Karpas-422 (cell line): ENCODE results near the gene TOX2. TPM values are rescaled to one million over a fixed set of nuclear protein-coding genes. Genes with fewer than 3 reads are reported as not detected.
A peak's percentile ranks its signal among the peaks of the same experiment; 100 is the strongest.

Experiments
- DNase-seq: peaks from one replicate; pipeline ENCODE4 v3.0.0-alpha.2; 2015
- H2AFZ ChIP-seq: fragments of 200-600 bp; sonication (generic); 2 replicates; pipeline ENCODE4 v1.6.1; 2014; ENCODE audit warnings: antibody characterized with exemption, low read length, mixed read lengths
- H3K27ac ChIP-seq: fragments of 200-600 bp; sonication (generic); 2 replicates; pipeline ENCODE4 v1.5.1; 2014; ENCODE audit warnings: mild to moderate bottlenecking, low read length, moderate library complexity
- H3K27me3 ChIP-seq: fragments of 200-600 bp; sonication (generic); 2 replicates; pipeline ENCODE4 v1.6.1; 2014; ENCODE audit warnings: low read length, mixed read lengths
- H3K36me3 ChIP-seq: fragments of 200-600 bp; sonication (generic); 2 replicates; pipeline ENCODE4 v1.6.1; 2014; ENCODE audit warnings: low read length, mixed read lengths; ENCODE audit not compliant: insufficient read depth
- H3K4me1 ChIP-seq: fragments of 200-600 bp; sonication (generic); 2 replicates; pipeline ENCODE4 v1.6.1; 2014; ENCODE audit warnings: mild to moderate bottlenecking, low read length, mixed read lengths
- H3K4me2 ChIP-seq: fragments of 200-600 bp; sonication (generic); 2 replicates; pipeline ENCODE4 v1.6.1; 2014; ENCODE audit warnings: low read length, low read depth, mild to moderate bottlenecking; ENCODE audit not compliant: poor library complexity, severe bottlenecking
- H3K4me3 ChIP-seq: fragments of 200-600 bp; sonication (generic); 2 replicates; pipeline ENCODE4 v1.5.1; 2014; ENCODE audit warnings: mild to moderate bottlenecking, antibody characterized with exemption, low read length, mixed read lengths
- H3K79me2 ChIP-seq: fragments of 200-600 bp; sonication (generic); 2 replicates; pipeline ENCODE4 v1.6.1; 2014; ENCODE audit warnings: mild to moderate bottlenecking, low read length, mixed read lengths
- H3K9ac ChIP-seq: fragments of 200-600 bp; sonication (generic); 2 replicates; pipeline ENCODE4 v1.6.0; 2014; ENCODE audit warnings: low read length
- H3K9me2 ChIP-seq: fragments of 200-600 bp; sonication (generic), shearing (Covaris generic); replicated peaks from 2 replicates; pipeline ENCODE4 v1.6.0; 2014; ENCODE audit warnings: mild to moderate bottlenecking, low read length, moderate library complexity; ENCODE audit not compliant: insufficient read depth
- H3K9me3 ChIP-seq: fragments of 300-700, 200-600 bp; sonication (generic); 2 replicates; pipeline ENCODE4 v1.6.1; 2014; ENCODE audit warnings: low read length, mixed read lengths
- H4K20me1 ChIP-seq: fragments of 200-600 bp; sonication (generic); 2 replicates; pipeline ENCODE4 v1.6.1; 2014; ENCODE audit warnings: mild to moderate bottlenecking, antibody characterized with exemption, low read length, low read depth; ENCODE audit not compliant: insufficient read depth
- total RNA-seq: library from RNA; depleted of rRNA; stranded (reverse); fragments of >200 nt; shearing (Covaris generic); gene quantifications from 2 replicates; pipeline ENCODE4 v1.2.3, GENCODE V29; 2014; ENCODE audit warnings: low replicate concordance

Gene TOX2
- total RNA-seq, 1 experiment from 2014 or later: 42.9 TPM

- Histone ChIP-seq H3K9me2 (no peaks in the 10 kb centered on the region), H4K20me1 (no peaks in the 10 kb centered on the region), H3K9ac (no peak overlapping the region), H3K79me2 (no peaks in the 10 kb centered on the region), H3K36me3 (peaks cover 19% of the 10 kb centered on the region; the same call in 1 of the 2 replicates), H3K27me3 (no peaks in the 10 kb centered on the region), H3K4me2 (no peak overlapping the region), H2AFZ (no peak overlapping the region), H3K4me3 (no peak overlapping the region), H3K27ac (no peak overlapping the region), H3K4me1 (peaks cover 28% of the 10 kb centered on the region), H3K9me3 (no peaks in the 10 kb centered on the region)
- no peak for DNase-seq
Observed at GRCh38 chr20:44068316-44069201, 153.9 kb downstream of the TOX2 start.

GRCh38 chr20:44069203-44070011 is 154.8 kb downstream of the TOX2 start:
- Histone ChIP-seq H3K9ac (no peak overlapping the region), H3K9me3 (no peaks in the 10 kb centered on the region), H4K20me1 (no peaks in the 10 kb centered on the region), H2AFZ (no peak overlapping the region), H3K4me3 (no peak overlapping the region), H3K27me3 (no peaks in the 10 kb centered on the region), H3K9me2 (no peaks in the 10 kb centered on the region), H3K4me1 (peaks cover 36% of the 10 kb centered on the region), H3K27ac (no peak overlapping the region), H3K79me2 (no peaks in the 10 kb centered on the region), H3K4me2 (no peak overlapping the region), H3K36me3 (peaks cover 19% of the 10 kb centered on the region; the same call in 1 of the 2 replicates)
- no peak for DNase-seq

- Histone ChIP-seq H2AFZ (no peak overlapping the region), H3K4me1 (peaks cover 39% of the 10 kb centered on the region)
Observed at GRCh38 chr20:44070139-44070900, 155.7 kb downstream of the TOX2 start.

GRCh38 chr20:44071057-44071456 is 156.4 kb downstream of the TOX2 start:
- H4K20me1 ChIP-seq: no peaks in the 10 kb centered on the region
- H3K27ac ChIP-seq: no peak overlapping the region
- no peak overlapping the region for H3K4me3 ChIP-seq
- H3K4me1 ChIP-seq: peaks cover 42% of the 10 kb centered on the region
- no peaks in the 10 kb centered on the region for H3K27me3 ChIP-seq
- H3K36me3 ChIP-seq: peaks cover 22% of the 10 kb centered on the region; the same call in 1 of the 2 replicates
- H3K9me2 ChIP-seq: no peaks in the 10 kb centered on the region
- no peak for DNase-seq
- no peaks in the 10 kb centered on the region for H3K9me3 ChIP-seq
- no peak overlapping the region for H3K4me2 ChIP-seq
- no peaks in the 10 kb centered on the region for H3K79me2 ChIP-seq
- no peak overlapping the region for H2AFZ ChIP-seq
- no peak overlapping the region for H3K9ac ChIP-seq

More at GRCh38 chr20:44070139-44070900, 155.7 kb downstream of the TOX2 start:
- Histone ChIP-seq H3K9me3 (no peaks in the 10 kb centered on the region), H4K20me1 (no peaks in the 10 kb centered on the region), H3K27me3 (no peaks in the 10 kb centered on the region), H3K79me2 (no peaks in the 10 kb centered on the region), H3K27ac (no peak overlapping the region), H3K4me2 (no peak overlapping the region), H3K4me3 (no peak overlapping the region), H3K9ac (no peak overlapping the region), H3K36me3 (peaks cover 23% of the 10 kb centered on the region; the same call in 1 of the 2 replicates), H3K9me2 (no peaks in the 10 kb centered on the region)
- DNase-seq: no peak

- no peaks in the 10 kb centered on the region for H3K9me3 ChIP-seq
- H3K79me2 ChIP-seq: no peaks in the 10 kb centered on the region
- no peak overlapping the region for H3K9ac ChIP-seq
- H3K36me3 ChIP-seq: peaks cover 19% of the 10 kb centered on the region; the same call in 1 of the 2 replicates
- H3K27ac ChIP-seq: no peak overlapping the region
- no peaks in the 10 kb centered on the region for H4K20me1 ChIP-seq
- H3K27me3 ChIP-seq: no peaks in the 10 kb centered on the region
- no peak overlapping the region for H2AFZ ChIP-seq
- DNase-seq: no peak
- no peak overlapping the region for H3K4me3 ChIP-seq
- no peaks in the 10 kb centered on the region for H3K9me2 ChIP-seq
- peaks cover 42% of the 10 kb centered on the region for H3K4me1 ChIP-seq
- no peak overlapping the region for H3K4me2 ChIP-seq
Observed at GRCh38 chr20:44071526-44072111, 157.0 kb downstream of the TOX2 start.

GRCh38 chr20:44072384-44072783 is 157.7 kb downstream of the TOX2 start:
- Histone ChIP-seq H3K9me2 (no peaks in the 10 kb centered on the region), H4K20me1 (no peaks in the 10 kb centered on the region), H3K4me2 (no peak overlapping the region), H3K4me3 (no peak overlapping the region), H3K27me3 (no peaks in the 10 kb centered on the region), H2AFZ (no peak overlapping the region), H3K27ac (peak overlapping the region; percentile 21; the same call in 1 of the 2 replicates), H3K4me1 (peaks cover 42% of the 10 kb centered on the region), H3K9ac (no peak overlapping the region), H3K9me3 (no peaks in the 10 kb centered on the region), H3K36me3 (peaks cover 19% of the 10 kb centered on the region; the same call in 1 of the 2 replicates), H3K79me2 (no peaks in the 10 kb centered on the region)
- DNase-seq: no peak

- Histone ChIP-seq H3K9me3 (no peaks in the 10 kb centered on the region), H3K27me3 (no peaks in the 10 kb centered on the region), H3K9ac (no peak overlapping the region), H3K79me2 (no peaks in the 10 kb centered on the region), H3K4me1 (peaks cover 44% of the 10 kb centered on the region), H3K4me2 (no peak overlapping the region), H3K27ac (peak overlapping the region; percentile 21), H3K36me3 (peaks cover 19% of the 10 kb centered on the region; the same call in 1 of the 2 replicates), H2AFZ (no peak overlapping the region), H3K9me2 (no peaks in the 10 kb centered on the region), H3K4me3 (no peak overlapping the region), H4K20me1 (no peaks in the 10 kb centered on the region)
- no peak for DNase-seq
Observed at GRCh38 chr20:44073011-44073674, 158.5 kb downstream of the TOX2 start.
